KOPT-K1 (cell line): ENCODE results near the gene UNC50.
"Not testable (repeated sequence)": the region's sequence is repeated elsewhere in the genome, so short reads cannot be mapped to it uniquely, and the experiment has no call there.

Source experiments
- H3K27ac ChIP-seq: fragments of 200-600 bp; sonication (generic); 2 replicates; pipeline ENCODE4 v1.5.1; 2016; ENCODE audit warnings: antibody characterized with exemption, mild to moderate bottlenecking, low read depth, low read length; ENCODE audit not compliant: poor library complexity, severe bottlenecking
- H3K36me3 ChIP-seq: fragments of 200-600 bp; sonication (generic); 2 replicates; pipeline ENCODE4 v1.5.1; 2017; ENCODE audit warnings: antibody characterized with exemption, mild to moderate bottlenecking, low read length, moderate library complexity; ENCODE audit not compliant: insufficient read depth
- H3K9me3 ChIP-seq: fragments of 200-600 bp; sonication (generic); 2 replicates; pipeline ENCODE4 v1.5.1; 2017; ENCODE audit warnings: antibody characterized with exemption, low read length, mild to moderate bottlenecking; ENCODE audit not compliant: insufficient read depth, poor library complexity, severe bottlenecking

Gene UNC50

GRCh38 chr2:98659491-98659840 is 51.1 kb downstream of the UNC50 start:
- H3K9me3 ChIP-seq = not testable (repeated sequence)
- peaks cover 30% of the 10 kb centered on the region for H3K36me3 ChIP-seq
- peak overlapping the region; percentile 83 for H3K27ac ChIP-seq

- H3K27ac ChIP-seq = peak overlapping the region; percentile 83
- peaks cover 32% of the 10 kb centered on the region for H3K9me3 ChIP-seq
- H3K36me3 ChIP-seq = peaks cover 54% of the 10 kb centered on the region
Observed at GRCh38 chr2:98663511-98664090, 55.2 kb downstream of the UNC50 start.

- peaks cover 39% of the 10 kb centered on the region for H3K9me3 ChIP-seq
- peak overlapping the region; percentile 83 for H3K27ac ChIP-seq
- peaks cover 62% of the 10 kb centered on the region for H3K36me3 ChIP-seq
Observed at GRCh38 chr2:98664323-98664722, 55.9 kb downstream of the UNC50 start.

- H3K36me3 ChIP-seq = peaks cover 67% of the 10 kb centered on the region
- peak overlapping the region; percentile 83 for H3K27ac ChIP-seq
- peaks cover 41% of the 10 kb centered on the region for H3K9me3 ChIP-seq
Observed at GRCh38 chr2:98665677-98666076, 57.3 kb downstream of the UNC50 start.
